HCT116 (cell line): ENCODE results near the gene LRSAM1. TPM values are rescaled to one million over a fixed set of nuclear protein-coding genes. Genes with fewer than 3 reads are reported as not detected.

Source experiments
- ATAC-seq: fragments of 200-7000 bp; cut with Tn5 transposase; 2 replicates; pipeline ENCODE4 v1.9.1; 2020; ENCODE audit warnings: mild to moderate bottlenecking, moderate library complexity
- BruUV-seq: library from RNA; stranded (reverse); fragments of 400-500 nt; replicated peaks from 2 replicates; lab custom pipeline; 2021; lab: Mats Ljungman, UMichigan
- CTCF ChIA-PET: fragments of 300-600 bp; sonication (Branson Sonifier 250); formaldehyde crosslinking; loops from one replicate; lab custom pipeline; 2021; ENCODE audit warnings: antibody characterized with exemption; lab: Charles Lee
- POLR2A ChIA-PET: fragments of 300-600, 350-600 bp; sonication (Branson Sonifier 250); formaldehyde crosslinking; loops from one replicate; lab custom pipeline; 2021; ENCODE audit warnings: antibody characterized with exemption; lab: Charles Lee
- RAD21 ChIA-PET, 2 experiments: fragments of 300-600 bp; sonication (Branson Sonifier 250); formaldehyde crosslinking; loops; one replicate each; lab custom pipeline; 2023; ENCODE audit warnings: low total read pairs in 2 of 2; ENCODE audit not compliant: uncharacterized antibody in 2 of 2, unreplicated experiment in 2 of 2, low non-redundant PET in 1 of 2; lab: Charles Lee
- DNase-seq: peaks from one replicate; pipeline ENCODE4 v3.0.0-alpha.2; 2010; ENCODE audit warnings: low read depth, low spot score
- H2AFZ ChIP-seq: fragments of 200-600 bp; shearing (Covaris generic), sonication (generic); 2 replicates; pipeline ENCODE4 v1.6.1; 2017; ENCODE audit warnings: low read depth, mixed run types, mixed read lengths, antibody characterized with exemption, low read length; ENCODE audit not compliant: poor library complexity, severe bottlenecking
- H3K27ac ChIP-seq: 2 replicates; pipeline ENCODE4 v1.5.1; 2012; ENCODE audit warnings: low read depth, low read length
- H3K27me3 ChIP-seq: fragments of 200-600 bp; sonication (generic); 2 replicates; pipeline ENCODE4 v1.6.1; 2016; ENCODE audit warnings: mixed run types, low read length, mixed read lengths; ENCODE audit not compliant: insufficient read depth
- H3K36me3 ChIP-seq, 2 experiments: fragments of 200-500 bp in 1 of 2; fragments of 200-600 bp in 1 of 2; sonication (Bioruptor generic) in 1 of 2; sonication (generic) in 1 of 2; 2 replicates each; pipeline versions ENCODE4 v1.5.1 to v1.6.1; 2014 to 2016; ENCODE audit warnings: low read length in 2 of 2, inconsistent platforms in 1 of 2, mixed read lengths in 1 of 2, mixed run types in 1 of 2; ENCODE audit not compliant: insufficient read depth in 2 of 2, control insufficient read depth in 1 of 2
- H3K4me1 ChIP-seq, 2 experiments: fragments of 200-600 bp in 1 of 2; sonication (generic) in 1 of 2; 2 replicates each; pipeline versions ENCODE4 v1.5.1 to v1.6.1; 2012 to 2017; ENCODE audit warnings: low read length in 2 of 2, inconsistent platforms in 1 of 2, mild to moderate bottlenecking in 1 of 2, mixed read lengths in 1 of 2, mixed run types in 1 of 2, moderate library complexity in 1 of 2; ENCODE audit not compliant: insufficient read depth in 2 of 2, control insufficient read depth in 1 of 2
- H3K4me2 ChIP-seq: fragments of 200-600 bp; sonication (generic); 2 replicates; pipeline ENCODE4 v1.6.1; 2017; ENCODE audit warnings: mixed run types, low read length, mixed read lengths
- H3K4me3 ChIP-seq, 2 experiments: fragments of 200-600 bp in 1 of 2; sonication (generic) in 1 of 2; replicated peaks in 1 of 2; 2 replicates each; pipeline ENCODE4 v1.5.1; 2011 to 2016; ENCODE audit warnings: low read length in 2 of 2, control low read depth in 1 of 2, low read depth in 1 of 2, mild to moderate bottlenecking in 1 of 2, mixed read lengths in 1 of 2, mixed run types in 1 of 2
- H3K79me2 ChIP-seq: fragments of 200-600 bp; sonication (generic); 2 replicates; pipeline ENCODE4 v1.6.1; 2017; ENCODE audit warnings: mild to moderate bottlenecking, mixed run types, low read length, moderate library complexity, mixed read lengths; ENCODE audit not compliant: insufficient read depth
- H3K9ac ChIP-seq: fragments of 200-600 bp; sonication (generic); 2 replicates; pipeline ENCODE4 v1.6.1; 2016; ENCODE audit warnings: low read length, mixed read lengths
- H3K9me2 ChIP-seq: fragments of 200-600 bp; sonication (generic), shearing (Covaris generic); 2 replicates; pipeline ENCODE4 v1.6.1; 2017; ENCODE audit warnings: mixed run types, mild to moderate bottlenecking, moderate library complexity; ENCODE audit not compliant: insufficient read depth
- H3K9me3 ChIP-seq, 2 experiments: fragments of 200-500 bp in 1 of 2; fragments of 200-600 bp in 1 of 2; sonication (Bioruptor generic) in 1 of 2; sonication (generic) in 1 of 2; 2 replicates each; pipeline ENCODE4 v1.6.1; 2014 to 2017; ENCODE audit warnings: low read length in 2 of 2, mixed read lengths in 2 of 2, inconsistent platforms in 1 of 2, low read depth in 1 of 2, mild to moderate bottlenecking in 1 of 2, mixed run types in 1 of 2, moderate library complexity in 1 of 2; ENCODE audit not compliant: control insufficient read depth in 1 of 2, insufficient read depth in 1 of 2
- H4K20me1 ChIP-seq: fragments of 200-600 bp; sonication (generic), shearing (Covaris generic); 2 replicates; pipeline ENCODE4 v1.6.1; 2017; ENCODE audit warnings: mixed run types, mild to moderate bottlenecking, moderate library complexity; ENCODE audit not compliant: insufficient read depth
- CBX3 ChIP-seq: IDR thresholded peaks from 2 replicates; pipeline ENCODE4 v1.6.1; 2012; ENCODE audit warnings: low read depth
- CEBPB ChIP-seq: IDR thresholded peaks from 2 replicates; pipeline ENCODE4 v1.6.1; 2012; ENCODE audit warnings: low read depth
- EGR1 ChIP-seq: IDR thresholded peaks from 2 replicates; pipeline ENCODE4 v1.6.1; 2012; ENCODE audit warnings: low read depth
- JUND ChIP-seq: IDR thresholded peaks from 2 replicates; pipeline ENCODE4 v1.6.1; 2012
- POLR2A ChIP-seq: IDR thresholded peaks from 2 replicates; pipeline ENCODE4 v1.7.0; 2011; ENCODE audit warnings: borderline replicate concordance; ENCODE audit not compliant: insufficient read depth, insufficient read length; ENCODE audit errors: extremely low read depth
- POLR2AphosphoS5 ChIP-seq: IDR thresholded peaks from 2 replicates; pipeline ENCODE4 v1.6.1; 2011; ENCODE audit warnings: mild to moderate bottlenecking, low read depth, low read length, moderate library complexity
- REST ChIP-seq: IDR thresholded peaks from 2 replicates; pipeline ENCODE4 v1.6.1; 2012; ENCODE audit warnings: low read depth
- SIN3A ChIP-seq: IDR thresholded peaks from 2 replicates; pipeline ENCODE4 v1.6.1; 2012; ENCODE audit warnings: low read depth
- SP1 ChIP-seq: IDR thresholded peaks from 2 replicates; pipeline ENCODE4 v1.6.1; 2012; ENCODE audit warnings: low read depth
- SRF ChIP-seq: IDR thresholded peaks from 2 replicates; pipeline ENCODE4 v1.6.1; 2012; ENCODE audit warnings: low read depth
- TCF7L2 ChIP-seq: IDR thresholded peaks from 2 replicates; pipeline ENCODE4 v1.7.0; 2011; ENCODE audit warnings: borderline replicate concordance, inconsistent platforms; ENCODE audit not compliant: insufficient read depth, insufficient read length; ENCODE audit errors: extremely low read depth
- YY1 ChIP-seq: IDR thresholded peaks from 2 replicates; pipeline ENCODE4 v1.6.1; 2011; ENCODE audit warnings: low read length, low read depth, moderate library complexity, mild to moderate bottlenecking; ENCODE audit not compliant: insufficient replicate concordance; ENCODE audit errors: extremely low read depth
- ZFX ChIP-seq: fragments of 450-650 bp; IDR thresholded peaks from 2 replicates; pipeline ENCODE4 v1.6.1; 2017
- intact Hi-C: fragments of 100-400 bp; cut with micrococcal nuclease; formaldehyde crosslinking; loops from 2 replicates; pipeline ENCODE4 v1.10.0; 2022
- total RNA-seq: library from RNA; stranded (reverse); gene quantifications from one replicate; pipeline ENCODE4 v1.2.1, GENCODE V29; 2021; ENCODE audit not compliant: unreplicated experiment
- TF ChIP-seq, protein P1 (sequence below): IDR thresholded peaks from 2 replicates; pipeline ENCODE4 v1.6.1; 2012
- TF ChIP-seq, protein P2 (sequence below): IDR thresholded peaks from 2 replicates; pipeline ENCODE4 v1.6.1; 2012

The LRSAM1 gene
- total RNA-seq, 1 experiment from 2014 or later = 25.9 TPM

- ATAC-seq (no peak), DNase-seq (no peak)
- H3K4me2 ChIP-seq = peak overlapping the region; percentile 90
- no TSS peak for BruUV-seq
- intact Hi-C loops = loop anchor here (5.0 kb wide), 1 partner anchor 137 kb away; no protein-coding TSS in a partner anchor
- no peaks in the 10 kb centered on the region for H3K27me3 ChIP-seq
- H3K9me2 ChIP-seq = no peaks in the 10 kb centered on the region
- ChIA-PET RAD21 (no interaction called here), CTCF (no interaction called here), POLR2A (interaction anchor here (0.9 to 2.4 kb wide), 2 partner anchors 16 to 226 kb away, joined by 3 to 4 read pairs; no protein-coding TSS in a partner anchor)
- no peaks in the 10 kb centered on the region for H3K9me3 ChIP-seq
- peak overlapping the region; percentile 97 for H3K27ac ChIP-seq
- peaks cover 41% of the 10 kb centered on the region for H3K79me2 ChIP-seq
- no peak overlapping the region for H2AFZ ChIP-seq
- no peak for TF ChIP-seq CEBPB
- TF ChIP-seq CBX3 = no peak
- TF ChIP-seq POLR2AphosphoS5 = peak; percentile 36; the same call in 1 of the 2 replicates
- TF ChIP-seq TCF7L2 = no peak
- TF ChIP-seq SRF = no peak
- H3K4me3 ChIP-seq = peak overlapping the region; percentile 87 to 98
- peaks cover 28 to 52% of the 10 kb centered on the region in 2 experiments for H3K36me3 ChIP-seq
- peaks cover 11 to 55% of the 10 kb centered on the region in 2 experiments for H3K4me1 ChIP-seq
- peaks cover 36% of the 10 kb centered on the region for H4K20me1 ChIP-seq
- peak overlapping the region; percentile 99 for H3K9ac ChIP-seq
These were observed 1.0 kb upstream of the LRSAM1 start for GRCh38 chr9:127450243-127450760.

GRCh38 chr9:127451608-127451857 lies 223 bp downstream of the LRSAM1 start:
- H3K27me3 ChIP-seq = no peaks in the 10 kb centered on the region
- peak overlapping the region; percentile 87 to 98 for H3K4me3 ChIP-seq
- no peaks in the 10 kb centered on the region for H3K9me3 ChIP-seq
- H3K4me1 ChIP-seq = peaks cover 11 to 49% of the 10 kb centered on the region in 2 experiments
- peak overlapping the region; percentile 97 for H3K27ac ChIP-seq
- intact Hi-C loops = loop anchor here (5.0 kb wide), 1 partner anchor 136 kb away; no protein-coding TSS in a partner anchor
- H2AFZ ChIP-seq = peak overlapping the region; percentile 13
- H3K79me2 ChIP-seq = peaks cover 41% of the 10 kb centered on the region
- H3K9ac ChIP-seq = peak overlapping the region; percentile 99
- H3K4me2 ChIP-seq = peak overlapping the region; percentile 90
- H4K20me1 ChIP-seq = peaks cover 33% of the 10 kb centered on the region
- ChIA-PET RAD21 (no interaction called here), POLR2A (interaction anchor here (1.2 to 2.4 kb wide), 2 partner anchors 15 to 227 kb away, joined by 4 to 5 read pairs; no protein-coding TSS in a partner anchor), CTCF (no interaction called here)
- DNase-seq = no peak
- no peaks in the 10 kb centered on the region for H3K9me2 ChIP-seq
- BruUV-seq = no TSS peak
- peaks cover 28 to 46% of the 10 kb centered on the region in 2 experiments for H3K36me3 ChIP-seq
- peak; percentile 23; the same call in 1 of the 2 replicates for ATAC-seq
- TF ChIP-seq YY1 (no peak), SRF (no peak), ZFX (no peak), JUND (no peak), REST (no peak), EGR1 (no peak), SIN3A (no peak), TCF7L2 (no peak), SP1 (no peak), CBX3 (no peak), POLR2A (no peak)
- TF ChIP-seq, protein P1, sequence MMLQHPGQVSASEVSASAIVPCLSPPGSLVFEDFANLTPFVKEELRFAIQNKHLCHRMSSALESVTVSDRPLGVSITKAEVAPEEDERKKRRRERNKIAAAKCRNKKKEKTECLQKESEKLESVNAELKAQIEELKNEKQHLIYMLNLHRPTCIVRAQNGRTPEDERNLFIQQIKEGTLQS = no peak
- TF ChIP-seq, protein P2, sequence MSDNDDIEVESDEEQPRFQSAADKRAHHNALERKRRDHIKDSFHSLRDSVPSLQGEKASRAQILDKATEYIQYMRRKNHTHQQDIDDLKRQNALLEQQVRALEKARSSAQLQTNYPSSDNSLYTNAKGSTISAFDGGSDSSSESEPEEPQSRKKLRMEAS = no peak
